Activated naive CD4-positive, alpha-beta T cell treated with anti-CD3 and anti-CD28 coated beads for 36 hours (primary cell): ENCODE results near the gene NPAS1. TPM values are rescaled to one million over a fixed set of nuclear protein-coding genes. Genes with fewer than 3 reads are reported as not detected.

Experiments used
- total RNA-seq, 2 experiments: library from RNA; stranded (reverse); gene quantifications; one replicate each; pipeline ENCODE4 v1.2.3, GENCODE V29; 2021

The NPAS1 gene
- total RNA-seq, 2 experiments from 2014 or later: 0.21 TPM; not detected in 1

Other genes starting within 250 kb of the NPAS1 start
- 100 to 1,000 TPM; 139 TPM for gene SLC1A5, start 231.2 kb upstream of the NPAS1 start, total RNA-seq
- gene AP2S1, start 169.0 kb upstream of the NPAS1 start, total RNA-seq: 100 to 1,000 TPM; 112 to 118 TPM
- 1 to 10 TPM; 8.9 TPM for gene ARHGAP35, start 158.8 kb upstream of the NPAS1 start, total RNA-seq
- gene TMEM160, start 28.8 kb downstream of the NPAS1 start, total RNA-seq: 10 to 100 TPM; 54.8 to 56.6 TPM
- gene ZC3H4, start 93.9 kb downstream of the NPAS1 start, total RNA-seq: 10 to 100 TPM; 46.0 to 48.8 TPM
- gene SAE1, start 111.0 kb downstream of the NPAS1 start, total RNA-seq: 100 to 1,000 TPM; 160 to 161 TPM
- gene BBC3, start 211.4 kb downstream of the NPAS1 start, total RNA-seq: 10 to 100 TPM; 55.9 to 59.5 TPM
- 10 to 100 TPM; 43.6 to 47.7 TPM for gene CCDC9, start 236.7 kb downstream of the NPAS1 start, total RNA-seq